Lower leg skin (tissue), 4 donors: Measurements from ENCODE around the gene PRODH. TPM values are rescaled to one million over a fixed set of nuclear protein-coding genes. Genes with fewer than 3 reads are reported as not detected.
"Not testable (repeated sequence)": the region's sequence is repeated elsewhere in the genome, so short reads cannot be mapped to it uniquely, and the experiment has no call there.

Source experiments
- DNase-seq, 2 donors: peaks; one replicate each; pipeline ENCODE4 v3.0.0-alpha.2; 2019; ENCODE audit warnings: low spot score in 2 of 2
- H3K4me3 ChIP-seq: fragments of 200-600 bp; sonication (generic); 2 replicates; pipeline ENCODE4 v1.5.1; 2017; ENCODE audit warnings: mild to moderate bottlenecking, low read depth; ENCODE audit not compliant: poor library complexity, severe bottlenecking
- POLR2A ChIP-seq, 2 donors: fragments of 450-650 bp; IDR thresholded peaks; one replicate each; pipeline ENCODE4 v1.6.1; 2016 to 2017; ENCODE audit warnings: antibody characterized with exemption in 2 of 2, mild to moderate bottlenecking in 1 of 2, moderate library complexity in 1 of 2
- WGBS, 2 donors: methylation state at CpG; one replicate each; pipeline ENCODE4 v1.1.5; 2018; 5-methylcytosine and 5-hydroxymethylcytosine counted together
- intact Hi-C: fragments of 100-400 bp; cut with DNase I; formaldehyde crosslinking; loops from one replicate; pipeline ENCODE4 v1.15.0; 2023; ENCODE audit warnings: low total_unique reads
- total RNA-seq, 4 donors: library from RNA; depleted of rRNA; stranded (reverse); fragments of >200 nt; gene quantifications; one replicate each; pipeline ENCODE4 v1.1.0, GENCODE V29; 2016
- TF ChIP-seq, protein P1 (sequence below), 3 donors: fragments of 450-650 bp; IDR thresholded peaks; one replicate each; pipeline ENCODE4 v1.5.1; 2016; ENCODE audit warnings: antibody characterized with exemption in 3 of 3, mild to moderate bottlenecking in 3 of 3, moderate library complexity in 2 of 3

The PRODH gene
- total RNA-seq, 4 donors from 2014 or later = 22.6 to 109 (median 37.2) TPM

DNA sequence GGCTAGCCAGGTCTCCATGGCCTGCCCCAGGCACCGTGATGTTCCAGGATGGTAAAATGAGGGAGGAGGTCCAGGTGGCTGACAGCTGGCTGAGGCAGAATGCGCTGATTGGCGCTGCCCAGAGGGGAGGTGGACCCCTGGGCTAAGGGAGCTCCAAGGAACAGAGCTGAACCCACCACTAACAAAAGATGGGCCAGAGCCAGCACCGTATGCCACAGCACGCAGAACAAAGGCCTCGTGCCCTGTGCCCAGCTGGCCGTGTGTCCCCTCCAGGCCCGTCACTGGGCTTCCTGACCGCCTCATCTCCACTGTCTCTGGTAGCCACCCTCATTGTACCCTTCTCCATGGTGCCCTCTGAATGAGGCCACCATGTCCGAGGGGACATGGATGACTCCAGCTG lies 19.6 kb upstream of the PRODH start:
- intact Hi-C loops = loop anchor here (5.0 kb wide), 1 partner anchor 677 kb away; no protein-coding TSS in a partner anchor
- 80 to 84% methylated on average over 9 to 10 of the region's 10 CpGs for WGBS, 2 donors
- no peak overlapping the region for H3K4me3 ChIP-seq
- no peak for DNase-seq
- no peak for TF ChIP-seq POLR2A (IDR thresholded peaks at IDR 0.05)
- TF ChIP-seq, protein P1, sequence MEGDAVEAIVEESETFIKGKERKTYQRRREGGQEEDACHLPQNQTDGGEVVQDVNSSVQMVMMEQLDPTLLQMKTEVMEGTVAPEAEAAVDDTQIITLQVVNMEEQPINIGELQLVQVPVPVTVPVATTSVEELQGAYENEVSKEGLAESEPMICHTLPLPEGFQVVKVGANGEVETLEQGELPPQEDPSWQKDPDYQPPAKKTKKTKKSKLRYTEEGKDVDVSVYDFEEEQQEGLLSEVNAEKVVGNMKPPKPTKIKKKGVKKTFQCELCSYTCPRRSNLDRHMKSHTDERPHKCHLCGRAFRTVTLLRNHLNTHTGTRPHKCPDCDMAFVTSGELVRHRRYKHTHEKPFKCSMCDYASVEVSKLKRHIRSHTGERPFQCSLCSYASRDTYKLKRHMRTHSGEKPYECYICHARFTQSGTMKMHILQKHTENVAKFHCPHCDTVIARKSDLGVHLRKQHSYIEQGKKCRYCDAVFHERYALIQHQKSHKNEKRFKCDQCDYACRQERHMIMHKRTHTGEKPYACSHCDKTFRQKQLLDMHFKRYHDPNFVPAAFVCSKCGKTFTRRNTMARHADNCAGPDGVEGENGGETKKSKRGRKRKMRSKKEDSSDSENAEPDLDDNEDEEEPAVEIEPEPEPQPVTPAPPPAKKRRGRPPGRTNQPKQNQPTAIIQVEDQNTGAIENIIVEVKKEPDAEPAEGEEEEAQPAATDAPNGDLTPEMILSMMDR (IDR thresholded peaks at IDR 0.05) = no peak

DNA sequence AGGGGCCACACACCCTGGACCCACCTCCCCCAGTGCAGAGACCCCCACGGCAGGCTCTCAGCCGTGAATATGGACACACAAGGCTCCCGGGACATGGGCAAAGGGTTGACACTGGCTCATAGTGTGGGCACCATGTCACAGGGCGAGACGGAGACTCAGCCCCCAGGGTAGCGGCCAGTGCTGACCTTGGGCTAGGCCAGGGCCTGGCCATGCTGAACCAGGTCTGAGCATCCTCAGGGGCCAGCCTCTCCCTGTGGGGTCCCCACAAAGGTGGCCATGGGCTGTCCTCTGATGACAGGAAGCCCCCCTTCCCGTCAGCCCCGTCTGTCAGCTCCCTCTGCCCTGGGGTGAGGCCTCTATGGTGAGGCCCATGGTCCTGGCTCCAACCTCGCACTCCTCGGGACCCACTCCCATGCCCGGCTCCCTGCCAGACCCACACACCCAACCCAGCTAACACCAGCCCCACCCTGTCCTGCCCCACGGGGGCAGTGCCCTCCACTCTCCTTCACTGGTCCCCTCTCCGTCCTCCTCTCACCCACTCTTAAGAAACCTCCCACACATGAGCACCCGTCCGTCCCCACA lies 19.0 kb upstream of the PRODH start:
- intact Hi-C loops = loop anchor here (5.0 kb wide), 1 partner anchor 677 kb away; no protein-coding TSS in a partner anchor
- 82 to 83% methylated on average over 14 to 15 of the region's 15 CpGs for WGBS, 2 donors
- DNase-seq = no peak
- TF ChIP-seq POLR2A (IDR thresholded peaks at IDR 0.05) = no peak
- TF ChIP-seq, protein P1 (IDR thresholded peaks at IDR 0.05) = no peak
- H3K4me3 ChIP-seq = no peak overlapping the region

DNA sequence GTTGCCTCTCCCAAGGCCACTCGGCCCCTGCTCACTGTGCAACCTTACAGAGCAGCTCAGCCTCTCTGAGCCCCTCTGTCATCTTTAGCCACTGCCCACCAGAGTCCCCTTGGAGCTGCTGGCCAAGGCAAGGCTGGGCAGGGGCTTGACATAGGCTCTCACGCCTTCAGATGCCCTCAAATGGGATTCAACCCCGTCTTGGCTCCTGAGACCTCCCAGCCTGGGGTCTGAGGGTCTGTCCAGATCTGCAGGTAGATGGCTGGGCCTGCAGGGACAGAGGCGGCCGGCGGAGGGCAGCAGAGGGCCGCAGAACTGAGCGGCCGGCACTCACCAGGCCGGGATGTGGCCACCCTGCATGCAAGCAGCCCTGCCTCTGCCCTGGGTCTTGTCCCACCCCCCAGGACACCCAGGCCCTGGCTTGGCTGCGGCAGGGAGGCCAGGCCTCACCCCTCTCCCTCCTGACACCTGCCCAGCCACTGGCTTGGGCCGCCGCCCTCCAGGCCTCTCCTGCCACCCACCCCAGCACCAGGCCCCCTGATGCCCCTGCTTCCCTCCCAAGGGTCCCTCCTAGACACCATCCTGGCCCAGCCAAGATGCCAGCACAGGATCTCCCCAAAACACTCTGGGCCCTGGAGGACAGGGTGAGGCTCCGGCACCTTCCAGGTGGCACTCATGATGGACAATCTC lies 18.4 kb upstream of the PRODH start:
- intact Hi-C loops, H3K4me3 ChIP-seq: not testable (repeated sequence)
- 12 to 17% methylated on average over 6 to 8 of the region's 14 CpGs for WGBS, 2 donors
- peak; percentile 45 to 92 for DNase-seq

DNA sequence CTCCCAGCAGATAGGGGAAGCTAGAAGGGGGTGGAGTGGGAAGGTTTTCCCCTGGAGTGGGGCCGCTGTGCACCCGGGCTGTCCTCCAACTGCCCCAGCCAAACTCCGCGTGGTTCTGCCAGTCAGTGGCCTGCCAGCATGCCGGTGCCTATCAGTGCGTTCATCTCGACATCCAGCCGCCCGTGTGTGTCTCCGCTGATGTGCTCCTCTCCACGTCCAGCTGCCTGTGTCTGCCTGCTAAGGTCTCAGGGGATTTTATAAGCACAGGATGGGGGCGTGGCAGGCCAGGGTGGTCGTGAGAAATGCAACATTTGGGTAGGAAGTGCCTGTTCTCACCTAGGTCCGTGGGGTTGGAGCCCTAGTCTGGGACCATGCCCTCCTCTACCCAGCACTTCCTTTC lies 17.0 kb upstream of the PRODH start:
- DNase-seq, intact Hi-C loops, H3K4me3 ChIP-seq: not testable (repeated sequence)
- 33 to 34% methylated on average over 6 to 9 of the region's 14 CpGs for WGBS, 2 donors

DNA sequence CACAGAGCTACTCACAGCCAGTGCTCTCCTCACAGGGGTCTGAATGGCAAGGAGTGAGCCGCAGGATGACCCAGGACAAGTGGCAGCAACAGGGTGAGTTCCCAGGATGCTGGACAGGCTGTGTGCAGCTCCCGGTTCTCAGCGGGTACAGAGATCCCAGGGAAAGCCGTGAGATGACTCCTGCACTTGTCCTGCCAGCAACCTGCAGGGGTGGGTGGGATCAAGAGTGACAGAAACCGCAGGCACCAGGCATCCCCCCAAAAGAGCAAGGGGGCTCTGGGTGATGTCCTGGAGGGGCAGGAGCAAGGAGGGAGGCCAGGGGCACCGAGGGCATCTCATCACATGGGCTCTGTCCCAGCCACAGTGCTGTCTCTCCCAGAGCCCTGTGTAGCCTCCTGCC lies 15.9 kb upstream of the PRODH start:
- intact Hi-C loops = no loop called here
- TF ChIP-seq, protein P1 (IDR thresholded peaks at IDR 0.05) = no peak
- TF ChIP-seq POLR2A (IDR thresholded peaks at IDR 0.05) = no peak
- WGBS, 2 donors = 77 to 79% methylated on average over 4 to 6 of the region's 6 CpGs
- H3K4me3 ChIP-seq = no peak overlapping the region
- DNase-seq = no peak

DNA sequence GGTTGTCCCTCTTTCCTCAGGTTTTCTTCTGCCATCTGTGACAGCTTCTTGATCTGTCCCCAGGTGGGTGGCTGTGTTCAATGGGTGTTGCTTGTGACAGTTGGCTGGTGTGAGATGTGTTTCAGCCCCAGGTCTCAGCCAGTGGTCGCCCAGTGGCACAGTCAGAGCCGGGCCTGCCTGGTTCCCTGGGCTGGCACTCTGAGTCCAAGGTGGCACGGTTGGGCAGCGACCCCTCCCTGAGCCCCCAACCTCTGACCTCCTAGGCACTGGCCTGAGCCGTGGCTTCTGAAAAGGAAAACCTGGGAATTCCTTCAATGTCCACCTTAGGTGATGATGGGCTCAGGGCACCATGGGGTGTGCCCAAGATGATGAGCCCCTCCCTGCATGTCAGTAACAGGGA lies 14.0 kb upstream of the PRODH start:
- DNase-seq = no peak
- TF ChIP-seq, protein P1 (IDR thresholded peaks at IDR 0.05) = no peak
- no peak for TF ChIP-seq POLR2A (IDR thresholded peaks at IDR 0.05)
- intact Hi-C loops = no loop called here

More for the DNA sequence above, 14.0 kb upstream of the PRODH start:
- 83 to 87% methylated on average over 4 of the region's 5 CpGs for WGBS, 2 donors
- no peak overlapping the region for H3K4me3 ChIP-seq
